Psoas muscle (tissue), 8 donors: ENCODE results near the gene RGPD3. TPM values are rescaled to one million over a fixed set of nuclear protein-coding genes. Genes with fewer than 3 reads are reported as not detected.

Source experiments
- ATAC-seq, 4 donors: fragments of 200-7000 bp; cut with Tn5 transposase; one replicate each; pipeline ENCODE4 v1.9.1; 2020; ENCODE audit warnings: moderate library complexity in 3 of 4, mild to moderate bottlenecking in 2 of 4
- DNase-seq, 2 donors: peaks; one replicate each; pipeline ENCODE4 v3.0.0-alpha.2; 2020
- H3K27ac ChIP-seq: fragments of 200-600 bp; one replicate; pipeline ENCODE4 v1.8.0; 2022
- H3K27me3 ChIP-seq, 3 donors: fragments of 200-600 bp in 1 of 3; one replicate each; pipeline versions ENCODE4 v1.6.1 to v1.8.0; 2013 to 2022; ENCODE audit warnings: low read length in 2 of 3, mild to moderate bottlenecking in 2 of 3, moderate library complexity in 1 of 3; ENCODE audit not compliant: insufficient read depth in 3 of 3
- H3K36me3 ChIP-seq, 2 donors: fragments of 200-600 bp in 1 of 2; one replicate each; pipeline versions ENCODE4 v1.6.1 to v1.8.0; 2013 to 2022; ENCODE audit warnings: low read depth in 1 of 2, mild to moderate bottlenecking in 1 of 2, moderate library complexity in 1 of 2; ENCODE audit not compliant: insufficient read depth in 1 of 2
- H3K4me1 ChIP-seq: fragments of 200-600 bp; one replicate; pipeline ENCODE4 v1.8.0; 2022
- H3K4me3 ChIP-seq: fragments of 200-600 bp; one replicate; pipeline ENCODE4 v1.8.0; 2022; ENCODE audit warnings: mild to moderate bottlenecking
- H3K9me3 ChIP-seq: fragments of 200-600 bp; one replicate; pipeline ENCODE4 v1.8.0; 2022
- CTCF ChIP-seq: fragments of 200-600 bp; IDR thresholded peaks from one replicate; pipeline ENCODE4 v1.8.0; 2022; ENCODE audit warnings: antibody characterized with exemption
- WGBS, 3 donors: extraction: QIAGEN DNeasy Blood & Tissue Kit; methylation state at CpG; one replicate each; pipeline versions ENCODE4 v1.1.6 to v1.1.7; 2013; 5-methylcytosine and 5-hydroxymethylcytosine counted together
- intact Hi-C, 2 donors: fragments of 100-400 bp; cut with DNase I; formaldehyde crosslinking; loops; one replicate each; pipeline versions ENCODE4 v1.11.0 to v1.14.2; 2022
- polyA plus RNA-seq, 3 donors: library from polyadenylated mRNA; stranded (reverse); fragments of 200-250 nt; gene quantifications; one replicate each; pipeline ENCODE4 v1.2.3, GENCODE V29; 2013
- total RNA-seq, 4 donors: library from RNA; stranded (reverse); fragmentation: NEBNext Ultra II Directional in 2 of 4; extraction: Animal tissue kit (Norgen Biotek cat#: 25700) in 2 of 4; gene quantifications; one replicate each; pipeline versions ENCODE4 v1.2.1 to v1.2.4, GENCODE V29; 2021 to 2023
- donor health status: healthy with polysubstance abuse.
- donor health status: DM: no; HTN: no; CAD: no; lungs with moderate emphysema.
- donor health status: Bipolar disorder and iron deficiency.
- donor health status: healthy.
- donor health status: DM: yes; HTN: yes; CAD: no.
- donor health status: DM: no; HTN: no; CAD: no.
- donor health status: DM: no; HTN: no; CAD: no.
- donor health status: DM: yes; HTN: yes; CAD: no.

Gene RGPD3
- total and polyA plus RNA-seq, 7 donors, result 0.03 to 0.35 (median 0.11) TPM; not detected in 1

GRCh38 chr2:106350980-106351379, 117.2 kb downstream of the RGPD3 start:
- Histone ChIP-seq H3K4me1 (no peaks in the 10 kb centered on the region), H3K4me3 (no peak overlapping the region), H3K9me3 (no peaks in the 10 kb centered on the region), H3K27me3 (no peaks in the 10 kb centered on the region), H3K27ac (no peak overlapping the region), H3K36me3 (no peaks in the 10 kb centered on the region)
- intact Hi-C loops, result no loop called here
- WGBS, 3 donors, result 64 to 73% (median 73%) methylated on average over 2 of the region's 2 CpGs
- no peak for DNase-seq
- TF ChIP-seq CTCF, result no peak
- no peak for ATAC-seq

GRCh38 chr2:106344302-106344701, 123.9 kb downstream of the RGPD3 start:
- H3K4me3 ChIP-seq, result no peak overlapping the region
- DNase-seq (no peak), ATAC-seq (no peak)
- H3K36me3 ChIP-seq, result no peaks in the 10 kb centered on the region
- no peaks in the 10 kb centered on the region for H3K27me3 ChIP-seq
- no peak overlapping the region for H3K27ac ChIP-seq
- no peak for TF ChIP-seq CTCF
- no peaks in the 10 kb centered on the region for H3K4me1 ChIP-seq
- intact Hi-C loops, result no loop called here
- H3K9me3 ChIP-seq, result no peaks in the 10 kb centered on the region
- 95 to 97% (median 96%) methylated on average over 12 of the region's 12 CpGs for WGBS, 3 donors

- H3K27me3 ChIP-seq, result no peaks in the 10 kb centered on the region
- no peak overlapping the region for H3K4me3 ChIP-seq
- no peaks in the 10 kb centered on the region for H3K4me1 ChIP-seq
- 93 to 95% (median 94%) methylated on average over 16 of the region's 16 CpGs for WGBS, 3 donors
- no peaks in the 10 kb centered on the region for H3K9me3 ChIP-seq
- TF ChIP-seq CTCF, result no peak
- no peak for DNase-seq
- intact Hi-C loops, result no loop called here
- no peaks in the 10 kb centered on the region for H3K36me3 ChIP-seq
- H3K27ac ChIP-seq, result no peak overlapping the region
- no peak for ATAC-seq
These were observed 124.9 kb downstream of the RGPD3 start for GRCh38 chr2:106343274-106343673.

GRCh38 chr2:106342831-106343251, 125.4 kb downstream of the RGPD3 start:
- TF ChIP-seq CTCF, result no peak
- 77 to 85% (median 84%) methylated on average over 25 of the region's 25 CpGs for WGBS, 3 donors
- no peak overlapping the region for H3K27ac ChIP-seq
- no peaks in the 10 kb centered on the region for H3K4me1 ChIP-seq
- H3K27me3 ChIP-seq, result no peaks in the 10 kb centered on the region
- no peak for DNase-seq
- ATAC-seq, result no peak
- intact Hi-C loops, result no loop called here
- no peak overlapping the region for H3K4me3 ChIP-seq
- no peaks in the 10 kb centered on the region for H3K36me3 ChIP-seq
- H3K9me3 ChIP-seq, result no peaks in the 10 kb centered on the region

GRCh38 chr2:106341666-106342065, 126.5 kb downstream of the RGPD3 start:
- H3K9me3 ChIP-seq, result no peaks in the 10 kb centered on the region
- intact Hi-C loops, result no loop called here
- H3K27ac ChIP-seq, result no peak overlapping the region
- no peak overlapping the region for H3K4me3 ChIP-seq
- no peak for ATAC-seq
- no peak for TF ChIP-seq CTCF
- DNase-seq, result no peak
- no peaks in the 10 kb centered on the region for H3K4me1 ChIP-seq
- no peaks in the 10 kb centered on the region for H3K36me3 ChIP-seq
- H3K27me3 ChIP-seq, result no peaks in the 10 kb centered on the region
- 86 to 89% (median 88%) methylated on average over 5 of the region's 5 CpGs for WGBS, 3 donors
